Measurements from ENCODE around the gene SWAP70. TPM values are rescaled to one million over a fixed set of nuclear protein-coding genes. Genes with fewer than 3 reads are reported as not detected.

SWAP70 gene
- total and polyA plus RNA-seq, 10 of the 15 experiments (the other 5 are each of a cell fraction or from before 2014, with no cell fraction given), result 20.6 to 62.4 (median 41.7) TPM

GRCh38 chr11:9664276-9665171 is 647 bp downstream of the SWAP70 start:
- no TSS peak for BruUV-seq (replicated peaks)
- H3K27ac ChIP-seq (ENCODE audit: control insufficient read depth, insufficient read depth), result peak overlapping the region; percentile 85
- TF ChIP-seq PRDM15 (CRISPR knock-in tag; IDR thresholded peaks at IDR 0.05), result no peak
- 0 out of 2 replicates have a peak, but pooled peaks have one; percentile 23 for TF ChIP-seq RELB (IDR thresholded peaks at IDR 0.05; ENCODE audit: low read depth)
- no peak for TF ChIP-seq DPF2 (IDR thresholded peaks at IDR 0.05)
- TF ChIP-seq ESRRA (IDR thresholded peaks at IDR 0.05; ENCODE audit: low read length), result no peak
- no peak for TF ChIP-seq MTA3 (IDR thresholded peaks at IDR 0.05; ENCODE audit: borderline replicate concordance, low read length)
- no peak for TF ChIP-seq RCOR1 (conservative IDR thresholded peaks at IDR 0.05; ENCODE audit: low read depth, low read length)
- no peak for TF ChIP-seq E2F8 (IDR thresholded peaks at IDR 0.05; ENCODE audit: low read depth, partially characterized antibody)
- peak; percentile 69 for TF ChIP-seq IKZF1 (conservative IDR thresholded peaks at IDR 0.05)
- TF ChIP-seq ZZZ3 (IDR thresholded peaks at IDR 0.05; ENCODE audit: control insufficient read depth, insufficient read length, low read depth), result no peak
- TF ChIP-seq YY1 (IDR thresholded peaks at IDR 0.05; ENCODE audit: low read depth, low read length), result 0 out of 2 replicates have a peak, but pooled peaks have one; percentile 5

More at GRCh38 chr11:9664276-9665171, 647 bp downstream of the SWAP70 start:
- Histone ChIP-seq H3K9me3 (replicated peaks; ENCODE audit: control insufficient read depth, insufficient read depth, low read length) (no peaks in the 10 kb centered on the region; the same call in 1 of the 3 replicates), H3K36me3 (ENCODE audit: control insufficient read depth in 2 of 2, insufficient read depth in 2 of 2, low read length in 1 of 2) (no peaks in the 10 kb centered on the region; a peak in 1 of 4 replicates), H3K4me2 (ENCODE audit: control insufficient read depth, insufficient read depth) (peak overlapping the region; percentile 51), H3K27me3 (replicated peaks in 1 of 2; ENCODE audit: control insufficient read depth in 2 of 2, insufficient read depth in 2 of 2, low read length in 1 of 2) (no peaks in the 10 kb centered on the region), H3K79me2 (ENCODE audit: control insufficient read depth, insufficient read depth, low read length) (peaks cover 58% of the 10 kb centered on the region), H3K4me3 (peak overlapping the region; percentile 97), H3K9ac (ENCODE audit: control insufficient read depth, insufficient read depth, low read length) (peak overlapping the region; percentile 87), H2AFZ (ENCODE audit: control insufficient read depth, low read depth, low read length) (peak overlapping the region; percentile 65), H3K4me1 (ENCODE audit: control insufficient read depth, insufficient read depth, low read length) (peaks cover 26% of the 10 kb centered on the region), H4K20me1 (ENCODE audit: control insufficient read depth, insufficient read depth) (no peaks in the 10 kb centered on the region)
- CTCF ChIA-PET, result interaction anchor here (1.1 kb wide), 1 partner anchor 83 kb away, joined by 6 read pairs; no protein-coding TSS in a partner anchor
- FAIRE-seq, result no peak
- RAD21 ChIA-PET (ENCODE audit: unreplicated experiment), result interaction anchor here (0.8 to 2.7 kb wide), 10 partner anchors 11 to 91 kb away, joined by 3 to 9 read pairs (median 3); partner anchors contain the start of gene WEE1
- POLR2A ChIA-PET, result interaction anchor here (0.6 to 2.2 kb wide), 6 partner anchors 8 to 72 kb away, joined by 3 to 9 read pairs (median 4); no protein-coding TSS in a partner anchor
- WGBS (ENCODE audit: insufficient coverage, insufficient replicate concordance, low lambda C conversion rate, missing lambda C conversion rate), result under 1% methylated on average over 39 of the region's 43 CpGs
- SMC1A ChIA-PET (ENCODE audit: uncharacterized antibody, unreplicated experiment), result interaction anchor here (1.0 to 2.1 kb wide), 10 partner anchors 10 to 83 kb away, joined by 3 to 8 read pairs (median 4); no protein-coding TSS in a partner anchor
- intact Hi-C loops (cut with micrococcal nuclease; ENCODE audit: unreplicated experiment) (loop anchor here (5.0 kb wide), 2 partner anchors 53 to 83 kb away; no protein-coding TSS in a partner anchor), in situ Hi-C loops (cut with MboI) (no loop called here)
- peak; percentile 57 for ATAC-seq
- DNase-seq (ENCODE audit: low read depth, low spot score), result no peak

All from GM12878 (cell line).